ENCODE data around the gene LMX1B.

Gene LMX1B

GRCh38 chr9:126693428-126693944 lies 79.8 kb downstream of the LMX1B start:
- in situ Hi-C loops (cut with MboI; ENCODE audit: low sequenced_read_pairs) = no loop called here

GRCh38 chr9:126694206-126695081 lies 80.7 kb downstream of the LMX1B start:
- in situ Hi-C loops (cut with MboI; ENCODE audit: low sequenced_read_pairs) = no loop called here

DNA sequence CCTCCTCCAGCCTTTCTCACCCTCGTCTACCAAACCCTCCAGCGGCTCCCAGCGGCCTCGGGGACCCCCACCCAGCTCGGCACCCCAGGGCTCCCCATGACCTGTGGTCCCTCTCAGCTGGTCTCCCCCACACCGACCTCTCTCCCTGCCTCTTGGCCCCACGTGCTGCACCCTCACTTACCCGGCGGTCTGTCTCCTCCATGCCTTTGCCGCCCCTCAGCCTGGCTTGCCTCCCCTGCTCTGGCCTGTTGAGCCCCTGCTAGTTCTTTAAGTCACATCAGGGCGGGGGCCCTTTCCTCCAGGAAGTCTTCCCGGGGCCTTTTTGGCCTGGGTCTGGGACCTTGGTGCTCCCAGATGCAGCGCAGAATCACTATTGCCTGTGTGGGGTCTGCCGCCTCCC lies 81.5 kb downstream of the LMX1B start:
- in situ Hi-C loops (cut with MboI; ENCODE audit: low sequenced_read_pairs) = no loop called here

DNA sequence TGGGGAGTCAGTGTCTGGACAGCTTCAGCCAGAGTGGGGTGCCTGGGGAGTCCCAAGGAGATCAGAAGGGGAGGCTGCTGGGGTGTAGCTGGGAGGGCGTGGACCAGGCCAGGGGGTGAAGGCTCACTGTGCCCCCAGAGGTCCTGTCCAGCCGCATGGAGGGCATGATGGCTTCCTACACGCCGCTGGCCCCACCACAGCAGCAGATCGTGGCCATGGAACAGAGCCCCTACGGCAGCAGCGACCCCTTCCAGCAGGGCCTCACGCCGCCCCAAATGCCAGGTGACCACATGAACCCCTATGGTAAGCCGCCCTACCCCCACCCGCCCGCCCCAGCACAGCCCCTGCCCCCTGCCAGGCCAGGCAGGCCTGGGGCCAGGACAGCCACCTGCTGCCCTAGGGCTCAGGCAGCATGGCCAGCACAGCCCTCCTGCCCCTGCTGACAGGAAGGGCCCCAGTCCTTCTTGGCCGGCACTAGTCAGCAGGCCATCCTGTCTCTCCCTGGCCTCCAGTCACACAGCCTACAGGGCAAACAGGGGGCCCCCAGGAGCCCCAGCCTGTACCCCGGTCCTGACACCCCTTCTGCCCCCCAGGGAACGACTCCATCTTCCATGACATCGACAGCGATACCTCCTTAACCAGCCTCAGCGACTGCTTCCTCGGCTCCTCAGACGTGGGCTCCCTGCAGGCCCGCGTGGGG lies 82.1 kb downstream of the LMX1B start:
- in situ Hi-C loops (cut with MboI; ENCODE audit: low sequenced_read_pairs) = no loop called here

- in situ Hi-C loops (cut with MboI; ENCODE audit: low sequenced_read_pairs) = no loop called here
These were observed 82.8 kb downstream of the LMX1B start for GRCh38 chr9:126696401-126697145.

DNA sequence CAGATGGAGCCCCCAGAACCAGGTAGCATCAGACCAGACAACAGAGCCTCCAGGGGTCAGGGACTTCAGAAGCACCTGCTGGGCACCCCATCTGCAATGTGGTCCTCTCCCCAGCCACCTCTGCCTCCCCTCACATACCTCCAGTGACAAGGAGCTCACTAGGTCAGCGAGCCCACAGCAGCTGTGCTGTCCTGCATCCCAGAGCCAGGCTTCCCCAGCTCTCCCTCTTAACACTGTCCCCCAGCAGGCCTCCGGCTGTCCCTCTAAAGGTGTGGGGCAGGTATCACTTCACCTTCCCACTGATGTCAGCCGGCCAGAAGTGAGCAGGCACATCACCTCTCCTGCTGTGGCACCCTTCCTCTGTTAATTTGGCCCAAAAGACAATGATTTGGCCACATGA lies 83.6 kb downstream of the LMX1B start:
- in situ Hi-C loops (cut with MboI; ENCODE audit: low sequenced_read_pairs) = no loop called here

DNA sequence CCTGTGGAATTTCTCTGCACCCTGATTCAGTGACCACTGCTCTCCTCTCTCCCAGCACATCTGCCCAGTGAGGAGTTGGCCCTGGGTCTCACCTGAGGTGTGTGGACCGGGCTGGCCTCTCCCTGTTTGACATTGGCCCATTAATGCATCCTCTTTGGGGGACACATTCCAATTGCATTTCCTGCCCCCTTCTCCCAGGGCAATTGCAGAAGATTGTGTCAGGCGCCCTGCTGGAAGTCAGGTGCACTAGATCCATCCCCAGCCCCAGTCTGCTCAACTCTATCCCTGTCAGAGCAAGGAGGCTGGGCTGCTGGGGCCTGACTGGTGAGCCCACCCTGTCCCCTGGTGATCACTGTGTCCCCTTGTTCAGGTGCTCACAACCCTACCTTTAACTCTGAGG lies 84.5 kb downstream of the LMX1B start:
- in situ Hi-C loops (cut with MboI; ENCODE audit: low sequenced_read_pairs) = no loop called here

GRCh38 chr9:126698756-126699155 lies 85.0 kb downstream of the LMX1B start:
- in situ Hi-C loops (cut with MboI; ENCODE audit: low sequenced_read_pairs) = no loop called here

DNA sequence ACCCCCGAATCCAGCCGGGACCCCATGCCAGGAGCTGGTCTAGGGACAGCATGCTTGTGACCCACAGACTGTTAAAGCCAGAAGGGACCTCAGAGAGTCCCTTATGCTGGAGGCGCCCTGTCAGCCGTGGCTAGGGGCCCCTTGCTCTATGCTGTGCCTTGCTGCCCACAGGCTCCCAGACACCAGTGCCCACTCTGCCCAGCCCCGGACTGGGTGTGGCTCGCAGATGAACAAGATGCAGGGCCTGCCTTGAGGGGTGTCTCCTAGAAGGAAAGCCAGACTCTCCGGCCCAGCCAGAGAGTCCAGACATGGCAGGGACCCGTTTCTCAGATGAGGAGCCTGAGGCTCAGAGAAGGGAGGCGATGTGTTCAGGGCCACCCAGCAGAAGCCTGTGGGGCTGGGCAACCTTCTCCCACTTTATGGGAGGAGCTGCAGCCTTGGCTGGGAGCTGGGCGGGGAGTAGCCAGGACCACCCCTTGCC lies 85.7 kb downstream of the LMX1B start:
- in situ Hi-C loops (cut with MboI; ENCODE audit: low sequenced_read_pairs) = no loop called here

- in situ Hi-C loops (cut with MboI; ENCODE audit: low sequenced_read_pairs) = no loop called here
These were observed 86.6 kb downstream of the LMX1B start for GRCh38 chr9:126700296-126700695.

GRCh38 chr9:126700903-126701812 lies 87.4 kb downstream of the LMX1B start:
- in situ Hi-C loops (cut with MboI; ENCODE audit: low sequenced_read_pairs) = no loop called here

DNA sequence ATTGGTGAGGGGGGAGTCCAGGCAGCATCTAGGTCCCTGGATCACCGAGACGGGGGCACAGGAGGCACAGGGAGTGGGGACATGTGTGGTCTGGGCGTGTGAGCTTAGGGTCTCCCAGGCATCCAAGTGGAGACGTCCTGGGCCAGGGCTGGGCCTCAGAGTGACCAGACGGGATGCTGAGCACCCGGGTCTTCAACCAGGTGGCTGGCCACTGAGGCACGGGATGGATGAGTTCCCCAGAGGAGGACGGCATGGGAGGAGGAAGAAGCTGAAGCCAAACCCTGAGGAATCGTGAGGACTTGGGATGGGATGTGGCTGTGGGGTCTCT lies 88.0 kb downstream of the LMX1B start:
- in situ Hi-C loops (cut with MboI; ENCODE audit: low sequenced_read_pairs) = no loop called here

GRCh38 chr9:126702151-126703001 lies 88.6 kb downstream of the LMX1B start:
- in situ Hi-C loops (cut with MboI; ENCODE audit: low sequenced_read_pairs) = no loop called here

DNA sequence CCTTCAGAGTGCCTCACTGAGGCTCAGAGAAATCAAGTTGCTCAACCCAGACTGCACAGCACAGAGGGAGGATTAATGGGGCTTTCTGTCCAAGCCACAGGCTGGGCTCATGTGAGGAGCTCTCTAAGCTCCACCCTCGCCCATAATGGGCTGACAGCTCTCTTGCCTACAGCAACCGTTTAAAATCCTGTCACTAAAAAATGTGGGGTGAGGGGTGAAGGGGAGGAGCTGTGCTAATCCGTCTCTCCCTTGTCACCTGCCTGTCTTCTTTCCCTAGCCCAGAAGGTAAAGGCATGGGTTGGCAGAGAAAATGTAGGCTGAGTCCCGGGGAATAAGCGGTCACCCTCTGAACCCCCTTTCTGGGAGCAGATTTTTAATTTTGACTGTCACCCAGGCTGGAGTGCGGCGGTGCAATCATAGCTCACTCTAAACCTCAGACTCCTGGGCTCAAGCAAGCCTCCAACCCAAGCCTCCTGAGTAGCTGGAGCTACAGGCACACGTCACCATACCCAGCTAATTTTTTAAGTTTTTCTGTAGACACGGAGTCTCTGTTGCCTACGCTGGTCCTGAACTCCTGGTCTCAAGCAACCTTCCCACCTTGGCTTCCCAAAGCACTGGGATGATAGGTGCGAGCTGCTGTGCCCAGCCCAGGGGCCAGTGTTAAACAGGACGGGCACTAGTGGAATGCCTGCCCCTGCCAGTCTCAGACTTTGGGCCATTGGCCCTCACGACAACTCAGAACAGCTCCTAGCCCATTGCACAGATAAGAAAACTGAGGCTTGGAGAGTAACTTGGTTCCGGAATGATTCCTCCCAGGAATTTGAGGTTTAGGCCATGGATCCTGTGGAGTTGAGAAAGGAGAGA lies 89.5 kb downstream of the LMX1B start:
- in situ Hi-C loops (cut with MboI; ENCODE audit: low sequenced_read_pairs) = no loop called here

- in situ Hi-C loops (cut with MboI; ENCODE audit: low sequenced_read_pairs) = no loop called here
These were observed 90.1 kb downstream of the LMX1B start for GRCh38 chr9:126703866-126704156.

- in situ Hi-C loops (cut with MboI; ENCODE audit: low sequenced_read_pairs) = no loop called here
These were observed 90.6 kb downstream of the LMX1B start for GRCh38 chr9:126704157-126704891.

GRCh38 chr9:126704892-126705766 lies 91.4 kb downstream of the LMX1B start:
- in situ Hi-C loops (cut with MboI; ENCODE audit: low sequenced_read_pairs) = no loop called here

All from HL-60/S4 treated with retinoic acid at 250 ng/mL for 4 days and 3 days (cell line).